NCI-H2196 (cell line): ENCODE results near the gene CAPZB.

ENCODE experiments used
- DNase-seq: peaks from one replicate; lab custom pipeline; 2025; ENCODE audit not compliant: unreplicated experiment; lab: John Stamatoyannopoulos, UW

CAPZB gene

GRCh38 chr1:19469004-19469403 lies 16.3 kb downstream of the CAPZB start:
- DNase-seq, result no peak

GRCh38 chr1:19468397-19468956 lies 16.9 kb downstream of the CAPZB start:
- DNase-seq, result no peak

- DNase-seq, result no peak
Measured at GRCh38 chr1:19467199-19468187, 17.8 kb downstream of the CAPZB start.

- DNase-seq, result no peak
Measured at GRCh38 chr1:19466112-19466561, 19.2 kb downstream of the CAPZB start.

- no peak for DNase-seq
Measured at GRCh38 chr1:19465650-19466049, 19.7 kb downstream of the CAPZB start.

- DNase-seq, result no peak
Measured at GRCh38 chr1:19465123-19465522, 20.2 kb downstream of the CAPZB start.

GRCh38 chr1:19464696-19465095 lies 20.6 kb downstream of the CAPZB start:
- no peak for DNase-seq

- DNase-seq, result no peak
Measured at GRCh38 chr1:19463504-19463803, 21.9 kb downstream of the CAPZB start.

GRCh38 chr1:19462781-19463503 lies 22.4 kb downstream of the CAPZB start:
- DNase-seq, result no peak

GRCh38 chr1:19461220-19461554 lies 24.2 kb downstream of the CAPZB start:
- DNase-seq, result no peak

GRCh38 chr1:19460535-19461219 lies 24.7 kb downstream of the CAPZB start:
- no peak for DNase-seq

- DNase-seq, result no peak
Measured at GRCh38 chr1:19458815-19459417, 26.4 kb downstream of the CAPZB start.

GRCh38 chr1:19457607-19458006 lies 27.7 kb downstream of the CAPZB start:
- no peak for DNase-seq

- no peak for DNase-seq
Measured at GRCh38 chr1:19456968-19457441, 28.3 kb downstream of the CAPZB start.

GRCh38 chr1:19455353-19455752 lies 30.0 kb downstream of the CAPZB start:
- no peak for DNase-seq

- no peak for DNase-seq
Measured at GRCh38 chr1:19454265-19455146, 30.8 kb downstream of the CAPZB start.

GRCh38 chr1:19453741-19454201 lies 31.6 kb downstream of the CAPZB start:
- no peak for DNase-seq

GRCh38 chr1:19452221-19452663 lies 33.1 kb downstream of the CAPZB start:
- no peak for DNase-seq

GRCh38 chr1:19450811-19451515 lies 34.4 kb downstream of the CAPZB start:
- DNase-seq, result peak; percentile 80
